HepG2 (cell line): ENCODE data around the gene IGFBP5. TPM values are rescaled to one million over a fixed set of nuclear protein-coding genes. Genes with fewer than 3 reads are reported as not detected.
A peak's percentile ranks its signal among the peaks of the same experiment; 100 is the strongest.

ENCODE experiments used
- ARNTL ChIP-seq: sonication (generic); formaldehyde crosslinking; IDR thresholded peaks from 2 replicates; pipeline ENCODE4 v1.4.0; 2020; ENCODE audit warnings: mild to moderate bottlenecking, missing genetic modification reagents
- ATF1 ChIP-seq: IDR thresholded peaks from 2 replicates; pipeline ENCODE4 v1.6.1; 2016; ENCODE audit warnings: mild to moderate bottlenecking, control low read depth
- CCAR2 ChIP-seq: fragments of 200-400 bp; formaldehyde crosslinking; optimal IDR thresholded peaks from 2 replicates; pipeline ENCODE3; 2018; ENCODE audit warnings: low read depth, mild to moderate bottlenecking, low read length, moderate library complexity
- CHCHD3 ChIP-seq: sonication (generic); formaldehyde crosslinking; IDR thresholded peaks from 2 replicates; pipeline ENCODE4 v1.8.0; 2022; ENCODE audit warnings: mild to moderate bottlenecking, missing genetic modification reagents, moderate library complexity
- CHD4 ChIP-seq: fragments of 200-600 bp; sonication (generic); IDR thresholded peaks from 2 replicates; pipeline ENCODE4 v1.7.0; 2017; ENCODE audit warnings: mild to moderate bottlenecking, low read length, borderline replicate concordance
- ELF4 ChIP-seq: sonication (generic); formaldehyde crosslinking; IDR thresholded peaks from 2 replicates; pipeline ENCODE4 v1.5.0; 2020; ENCODE audit warnings: missing genetic modification reagents, mild to moderate bottlenecking, moderate library complexity, borderline replicate concordance
- FOXP4 ChIP-seq: sonication (generic); formaldehyde crosslinking; IDR thresholded peaks from 2 replicates; pipeline ENCODE4 v1.4.0; 2020; ENCODE audit warnings: missing genetic modification reagents
- GTF3A ChIP-seq: sonication (generic); formaldehyde crosslinking; conservative IDR thresholded peaks from 2 replicates; pipeline ENCODE4 v1.4.0; 2020; ENCODE audit warnings: mild to moderate bottlenecking, missing genetic modification reagents
- KLF11 ChIP-seq: IDR thresholded peaks from 2 replicates; pipeline ENCODE4 v1.6.1; 2016; ENCODE audit warnings: missing compliant biosample characterization
- KLF9 ChIP-seq: IDR thresholded peaks from 2 replicates; pipeline ENCODE4 v1.6.1; 2016; ENCODE audit warnings: low read depth
- KMT2A ChIP-seq: sonication (generic); formaldehyde crosslinking; IDR thresholded peaks from 2 replicates; pipeline ENCODE4 v1.4.0; 2020; ENCODE audit warnings: missing genetic modification reagents
- MXD4 ChIP-seq: IDR thresholded peaks from 2 replicates; pipeline ENCODE4 v1.6.1; 2016; ENCODE audit warnings: mild to moderate bottlenecking, missing biosample characterization, missing genetic modification reagents
- MXI1 ChIP-seq: IDR thresholded peaks from 3 replicates; pipeline ENCODE4 v1.6.1; 2012; ENCODE audit warnings: low read depth, low read length, inconsistent platforms, borderline replicate concordance
- MYNN ChIP-seq: sonication (generic); formaldehyde crosslinking; IDR thresholded peaks from 2 replicates; pipeline ENCODE4 v1.4.0; 2020; ENCODE audit warnings: mild to moderate bottlenecking, low read depth, missing genetic modification reagents
- RORA ChIP-seq: sonication (generic); formaldehyde crosslinking; IDR thresholded peaks from 2 replicates; pipeline ENCODE4 v1.5.0; 2020; ENCODE audit warnings: mild to moderate bottlenecking, missing genetic modification reagents, moderate library complexity
- SP5 ChIP-seq: IDR thresholded peaks from 2 replicates; pipeline ENCODE4 v1.6.1; 2016; ENCODE audit warnings: low read depth, borderline replicate concordance
- TBP ChIP-seq: sonication (generic); formaldehyde crosslinking; IDR thresholded peaks from 2 replicates; pipeline ENCODE4 v1.5.0; 2020; ENCODE audit warnings: missing genetic modification reagents
- THAP11 ChIP-seq: IDR thresholded peaks from 2 replicates; pipeline ENCODE4 v1.6.1; 2016; ENCODE audit warnings: missing biosample characterization, missing genetic modification reagents
- THYN1 ChIP-seq: sonication (generic); formaldehyde crosslinking; IDR thresholded peaks from 2 replicates; pipeline ENCODE4 v1.8.1; 2023; ENCODE audit warnings: low read depth, mild to moderate bottlenecking, moderate library complexity, missing genetic modification reagents, borderline replicate concordance
- ZBTB42 ChIP-seq: sonication (generic); formaldehyde crosslinking; IDR thresholded peaks from 2 replicates; pipeline ENCODE4 v1.5.0; 2020; ENCODE audit warnings: mild to moderate bottlenecking, missing genetic modification reagents
- ZFYVE20 ChIP-seq: sonication (generic); formaldehyde crosslinking; IDR thresholded peaks from 2 replicates; pipeline ENCODE4 v1.8.0; 2023; ENCODE audit warnings: low read depth, mild to moderate bottlenecking, moderate library complexity, missing genetic modification reagents, borderline replicate concordance
- ZKSCAN5 ChIP-seq: sonication (generic); formaldehyde crosslinking; IDR thresholded peaks from 2 replicates; pipeline ENCODE4 v1.5.1; 2020; ENCODE audit warnings: mild to moderate bottlenecking, missing genetic modification reagents
- ZNF234 ChIP-seq: sonication (generic); formaldehyde crosslinking; conservative IDR thresholded peaks from 2 replicates; pipeline ENCODE4 v1.5.1; 2020; ENCODE audit warnings: mild to moderate bottlenecking, missing genetic modification reagents
- ZNF367 ChIP-seq: sonication (generic); formaldehyde crosslinking; IDR thresholded peaks from 2 replicates; pipeline ENCODE4 v1.4.0; 2020; ENCODE audit warnings: missing genetic modification reagents, borderline replicate concordance
- ZNF563 ChIP-seq: sonication (generic); formaldehyde crosslinking; IDR thresholded peaks from 2 replicates; pipeline ENCODE4 v1.8.0; 2022; ENCODE audit warnings: mild to moderate bottlenecking, moderate library complexity, missing genetic modification reagents
- ZNF784 ChIP-seq: sonication (generic); formaldehyde crosslinking; IDR thresholded peaks from 2 replicates; pipeline ENCODE4 v1.5.1; 2020; ENCODE audit warnings: missing genetic modification reagents, mild to moderate bottlenecking, borderline replicate concordance
- ZNF792 ChIP-seq: IDR thresholded peaks from 2 replicates; pipeline ENCODE4 v1.6.1; 2016
- ZNF841 ChIP-seq: sonication (generic); formaldehyde crosslinking; IDR thresholded peaks from 2 replicates; pipeline ENCODE4 v1.8.1; 2023; ENCODE audit warnings: missing genetic modification reagents, borderline replicate concordance
- ZSCAN25 ChIP-seq: sonication (generic); formaldehyde crosslinking; IDR thresholded peaks from 2 replicates; pipeline ENCODE4 v1.8.0; 2022; ENCODE audit warnings: mild to moderate bottlenecking, missing genetic modification reagents
- polyA plus RNA-seq, 8 experiments: library from polyadenylated mRNA; depleted of rRNA in 3 of 8; stranded (reverse) in 7 of 8; unstranded in 1 of 8; fragments of >200 nt; fragmentation: Illumina TruSeq in 4 of 8; extraction: Trizol in 4 of 8; gene quantifications; 2 replicates each; pipeline versions ENCODE4 v1.2.1 to v1.2.3, GENCODE V29; 2011 to 2016; ENCODE audit warnings: low read depth in 4 of 8, missing spikeins in 1 of 8, mixed read lengths in 1 of 8; ENCODE audit not compliant: insufficient read depth in 1 of 8
- total RNA-seq, 5 experiments: library from RNA; depleted of rRNA; stranded (reverse); fragments of >200 nt; fragmentation: Illumina TruSeq; extraction: Trizol; gene quantifications; 2 replicates each; pipeline ENCODE4 v1.2.3, GENCODE V29; 2016; ENCODE audit warnings: low read depth in 1 of 5
- TF ChIP-seq, protein P1 (sequence below): sonication (generic); formaldehyde crosslinking; IDR thresholded peaks from 2 replicates; pipeline ENCODE4 v1.4.0; 2020; ENCODE audit warnings: missing genetic modification reagents
- TF ChIP-seq, protein P2 (sequence below): sonication (generic); formaldehyde crosslinking; IDR thresholded peaks from 2 replicates; pipeline ENCODE4 v1.4.0; 2020; ENCODE audit warnings: mild to moderate bottlenecking, low read depth, missing genetic modification reagents

Gene IGFBP5
- total and polyA plus RNA-seq, 2 of the 13 experiments (the other 11 are each of a cell fraction or from before 2014, with no cell fraction given), result 0.15 TPM; not detected in 1

GRCh38 chr2:216650626-216651257 is 44.6 kb downstream of the IGFBP5 start (continued):
- no peak for TF ChIP-seq ZFYVE20
- TF ChIP-seq CHD4, result no peak
- TF ChIP-seq, protein P1, sequence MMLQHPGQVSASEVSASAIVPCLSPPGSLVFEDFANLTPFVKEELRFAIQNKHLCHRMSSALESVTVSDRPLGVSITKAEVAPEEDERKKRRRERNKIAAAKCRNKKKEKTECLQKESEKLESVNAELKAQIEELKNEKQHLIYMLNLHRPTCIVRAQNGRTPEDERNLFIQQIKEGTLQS, result no peak
- TF ChIP-seq ZNF784 (CRISPR knock-in tag), result no peak
- no peak for TF ChIP-seq THYN1 (CRISPR knock-in tag)
- no peak for TF ChIP-seq SP5 (CRISPR knock-in tag)
- TF ChIP-seq KLF11 (CRISPR knock-in tag), result no peak
- TF ChIP-seq ATF1 (CRISPR knock-in tag), result no peak
- TF ChIP-seq CCAR2, result no peak
- no peak for TF ChIP-seq MXI1
- no peak for TF ChIP-seq ARNTL (CRISPR knock-in tag)
- TF ChIP-seq TBP (CRISPR knock-in tag), result no peak
- TF ChIP-seq ZNF792, result no peak
- no peak for TF ChIP-seq MYNN (CRISPR knock-in tag)
- no peak for TF ChIP-seq ELF4 (CRISPR knock-in tag)
- TF ChIP-seq KLF9 (CRISPR knock-in tag), result no peak
- no peak for TF ChIP-seq KMT2A (CRISPR knock-in tag)
- no peak for TF ChIP-seq ZKSCAN5 (CRISPR knock-in tag)
- TF ChIP-seq, protein P2, sequence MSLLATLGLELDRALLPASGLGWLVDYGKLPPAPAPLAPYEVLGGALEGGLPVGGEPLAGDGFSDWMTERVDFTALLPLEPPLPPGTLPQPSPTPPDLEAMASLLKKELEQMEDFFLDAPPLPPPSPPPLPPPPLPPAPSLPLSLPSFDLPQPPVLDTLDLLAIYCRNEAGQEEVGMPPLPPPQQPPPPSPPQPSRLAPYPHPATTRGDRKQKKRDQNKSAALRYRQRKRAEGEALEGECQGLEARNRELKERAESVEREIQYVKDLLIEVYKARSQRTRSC (CRISPR knock-in tag), result no peak
- no peak for TF ChIP-seq GTF3A (CRISPR knock-in tag)
- no peak for TF ChIP-seq ZNF367
- TF ChIP-seq ZBTB42 (CRISPR knock-in tag), result no peak
- no peak for TF ChIP-seq CHCHD3 (CRISPR knock-in tag)
- no peak for TF ChIP-seq ZSCAN25 (CRISPR knock-in tag)
- TF ChIP-seq ZNF841 (CRISPR knock-in tag), result no peak
- TF ChIP-seq FOXP4 (CRISPR knock-in tag), result peak; percentile 66
- 0 out of 2 replicates have a peak, but pooled peaks have one; percentile 23 for TF ChIP-seq MXD4
- no peak for TF ChIP-seq THAP11
- TF ChIP-seq ZNF563 (CRISPR knock-in tag), result no peak
- TF ChIP-seq RORA (CRISPR knock-in tag), result no peak
- no peak for TF ChIP-seq ZNF234 (CRISPR knock-in tag)
